ENCODE results near the gene MAD2L1BP.
"Not testable (repeated sequence)": the region's sequence is repeated elsewhere in the genome, so short reads cannot be mapped to it uniquely, and the experiment has no call there.

The MAD2L1BP gene

GRCh38 chr6:43635387-43636307, at the start of gene MAD2L1BP:
Gene MAD2L1BP (plus strand): TSS chr6:43635840. CDS start chr6:43635876, 36 bp downstream.
- peak; percentile 92 for DNase-seq

GRCh38 chr6:43588194-43588593, 47.4 kb upstream of the MAD2L1BP start:
- DNase-seq (no peak), ATAC-seq (no peak)

More at GRCh38 chr6:43635387-43636307, at the start of gene MAD2L1BP:
- ATAC-seq: peak; percentile 87

- not testable (repeated sequence) for ATAC-seq
Measured at GRCh38 chr6:43589564-43589963, 46.1 kb upstream of the MAD2L1BP start.

GRCh38 chr6:43593938-43594337, 41.7 kb upstream of the MAD2L1BP start:
- no peak for ATAC-seq
- DNase-seq: no peak

More at GRCh38 chr6:43589564-43589963, 46.1 kb upstream of the MAD2L1BP start:
- not testable (repeated sequence) for DNase-seq

GRCh38 chr6:43600595-43600994, 35.0 kb upstream of the MAD2L1BP start:
- DNase-seq: no peak
- ATAC-seq: no peak

- DNase-seq (no peak), ATAC-seq (no peak)
Measured at GRCh38 chr6:43604174-43604573, 31.5 kb upstream of the MAD2L1BP start.

GRCh38 chr6:43606019-43606418, 29.6 kb upstream of the MAD2L1BP start:
- no peak for ATAC-seq
- DNase-seq: no peak

- DNase-seq (peak; percentile 66), ATAC-seq (no peak)
Measured at GRCh38 chr6:43608310-43608763, 27.3 kb upstream of the MAD2L1BP start.

GRCh38 chr6:43608807-43609206, 26.8 kb upstream of the MAD2L1BP start:
- no peak for DNase-seq

GRCh38 chr6:43609402-43609801, 26.2 kb upstream of the MAD2L1BP start:
- no peak for ATAC-seq

More at GRCh38 chr6:43608807-43609206, 26.8 kb upstream of the MAD2L1BP start:
- no peak for ATAC-seq

GRCh38 chr6:43610431-43610830, 25.2 kb upstream of the MAD2L1BP start:
- ATAC-seq: no peak

More at GRCh38 chr6:43609402-43609801, 26.2 kb upstream of the MAD2L1BP start:
- no peak for DNase-seq

GRCh38 chr6:43613721-43614395, 21.8 kb upstream of the MAD2L1BP start:
- DNase-seq (no peak), ATAC-seq (no peak)

More at GRCh38 chr6:43610431-43610830, 25.2 kb upstream of the MAD2L1BP start:
- DNase-seq: no peak

- ATAC-seq (no peak), DNase-seq (no peak)
Measured at GRCh38 chr6:43614396-43614730, 21.3 kb upstream of the MAD2L1BP start.

- DNase-seq (no peak), ATAC-seq (no peak)
Measured at GRCh38 chr6:43616725-43617472, 18.7 kb upstream of the MAD2L1BP start.

- ATAC-seq: no peak
- DNase-seq: no peak
Measured at GRCh38 chr6:43621078-43621835, 14.4 kb upstream of the MAD2L1BP start.

GRCh38 chr6:43621836-43622180, 13.8 kb upstream of the MAD2L1BP start:
- no peak for DNase-seq

GRCh38 chr6:43622541-43622940, 13.1 kb upstream of the MAD2L1BP start:
- ATAC-seq: no peak
- no peak for DNase-seq

More at GRCh38 chr6:43621836-43622180, 13.8 kb upstream of the MAD2L1BP start:
- no peak for ATAC-seq

GRCh38 chr6:43623880-43624785, 11.5 kb upstream of the MAD2L1BP start:
- DNase-seq (no peak), ATAC-seq (no peak)

- DNase-seq: no peak
- no peak for ATAC-seq
Measured at GRCh38 chr6:43624786-43625288, 10.8 kb upstream of the MAD2L1BP start.

- DNase-seq (no peak), ATAC-seq (no peak)
Measured at GRCh38 chr6:43625393-43625992, 10.1 kb upstream of the MAD2L1BP start.

All from stimulated activated naive CD8-positive, alpha-beta T cell treated with anti-CD3 and anti-CD28 coated beads, Interleukin-15, Interleukin-2, amounts not matched to agents 100 U/mL and 50 U/mL, for 24 hours (primary cell).